ENCODE data around the gene HAUS7. TPM values are rescaled to one million over a fixed set of nuclear protein-coding genes. Genes with fewer than 3 reads are reported as not detected.
A peak's percentile ranks its signal among the peaks of the same experiment; 100 is the strongest.

HAUS7 gene
- total RNA-seq (2014; rRNA removed; shearing (Covaris generic)): 29.6 and 29.8 TPM in 2 replicates

DNA sequence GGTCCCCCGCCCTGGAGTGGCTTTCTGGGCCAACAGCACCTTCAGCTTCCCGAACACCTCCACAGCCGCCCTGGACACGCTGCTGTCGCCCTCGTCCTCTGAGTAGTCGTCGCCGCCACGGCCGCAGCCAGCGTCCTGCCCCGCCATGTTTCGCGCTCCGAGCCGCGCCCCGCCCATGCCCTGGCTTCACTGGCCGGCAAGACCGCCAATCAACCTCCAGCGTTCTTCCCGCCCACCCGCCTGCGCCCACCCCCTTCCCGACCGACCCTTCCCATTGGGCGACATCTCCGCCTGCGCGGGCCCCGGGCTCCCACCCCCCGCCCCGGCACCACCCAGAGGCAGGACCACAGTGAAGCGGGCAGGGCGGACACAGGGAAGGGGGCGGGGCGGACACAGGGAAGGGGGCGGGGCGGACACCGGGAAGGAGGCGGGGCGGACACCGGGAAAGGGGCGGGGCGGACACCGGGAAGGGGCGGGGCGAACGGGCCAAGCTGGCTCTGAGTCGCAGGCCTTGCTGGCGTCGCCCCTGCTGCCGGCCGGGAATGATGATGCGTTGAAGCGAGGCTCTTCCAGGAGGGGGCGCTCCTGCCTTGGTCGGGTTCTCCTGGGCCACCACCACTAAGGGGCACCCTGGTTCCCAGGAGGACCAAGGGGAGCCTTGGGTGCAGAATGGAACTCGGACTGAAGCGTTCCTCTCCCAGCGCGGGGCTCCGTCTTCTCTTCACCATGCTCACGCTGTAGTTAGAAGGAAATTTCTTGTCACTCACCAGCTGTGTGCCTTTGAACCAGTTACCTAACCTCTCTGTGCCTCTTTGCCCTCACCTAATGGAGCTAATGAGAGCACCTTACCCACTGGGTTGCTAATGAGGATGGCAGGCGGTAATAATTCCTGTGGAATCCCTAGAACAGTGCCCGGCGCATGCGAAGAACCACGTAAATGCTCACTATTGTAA lies at the start of gene HAUS7:
Gene HAUS7, minus strand, starts transcription at position 166 of the 953 bp plus-strand sequence. Its CDS starts 19 bp downstream, at position 147.
- Histone ChIP-seq H3K27ac (peak within 1 kb of the TSS; percentile 66), H3K36me3 (no peaks in the 10 kb centered on the region), H3K9me3 (replicated peaks) (no peaks in the 10 kb centered on the region), H3K27me3 (no peaks in the 10 kb centered on the region), H3K4me3 (peak within 1 kb of the TSS; percentile 93), H3K4me1 (no peaks in the 10 kb centered on the region)
- peak; percentile 82 to 89 for DNase-seq

DNA sequence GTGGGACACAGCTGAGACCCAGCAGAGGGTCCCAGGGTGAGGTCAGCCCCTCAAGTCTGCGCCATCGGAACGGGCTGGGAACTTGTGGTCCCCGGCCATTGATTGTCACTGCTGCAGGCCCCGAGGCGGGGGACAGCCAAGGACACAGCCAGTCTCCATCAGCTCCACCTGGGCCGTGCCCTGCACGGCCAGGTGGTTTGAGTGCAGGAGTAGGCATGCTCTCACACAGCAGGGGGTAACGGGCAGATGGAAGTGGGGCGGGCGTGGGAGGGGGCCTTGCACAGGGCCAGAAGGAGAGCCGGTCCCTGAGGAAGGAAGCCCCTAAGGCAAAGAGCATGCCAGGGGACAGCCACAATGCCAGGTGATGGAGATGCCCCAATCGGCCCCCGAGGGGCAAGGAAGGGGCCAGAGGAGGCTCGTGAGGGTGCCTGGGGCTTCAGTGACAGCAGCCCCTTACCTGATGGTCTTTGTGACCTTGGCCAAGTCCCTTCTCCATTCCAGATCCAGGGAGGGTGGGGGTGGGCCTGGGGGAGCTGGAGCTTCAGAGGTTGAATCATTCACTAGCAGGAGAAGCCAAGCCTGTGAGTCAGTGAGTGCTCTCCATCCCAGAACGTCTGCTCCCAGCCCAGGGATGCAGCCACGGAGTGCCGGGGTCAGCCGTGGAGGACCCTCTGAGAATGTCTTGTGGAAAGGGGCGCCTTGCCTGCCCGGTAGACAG lies 49.4 kb upstream of the HAUS7 start:
- Histone ChIP-seq H3K36me3 (no peaks in the 10 kb centered on the region), H3K4me1 (no peaks in the 10 kb centered on the region), H3K27me3 (no peaks in the 10 kb centered on the region), H3K9me3 (replicated peaks) (no peaks in the 10 kb centered on the region), H3K27ac (no peak overlapping the region), H3K4me3 (no peak overlapping the region)
- DNase-seq: no peak

DNA sequence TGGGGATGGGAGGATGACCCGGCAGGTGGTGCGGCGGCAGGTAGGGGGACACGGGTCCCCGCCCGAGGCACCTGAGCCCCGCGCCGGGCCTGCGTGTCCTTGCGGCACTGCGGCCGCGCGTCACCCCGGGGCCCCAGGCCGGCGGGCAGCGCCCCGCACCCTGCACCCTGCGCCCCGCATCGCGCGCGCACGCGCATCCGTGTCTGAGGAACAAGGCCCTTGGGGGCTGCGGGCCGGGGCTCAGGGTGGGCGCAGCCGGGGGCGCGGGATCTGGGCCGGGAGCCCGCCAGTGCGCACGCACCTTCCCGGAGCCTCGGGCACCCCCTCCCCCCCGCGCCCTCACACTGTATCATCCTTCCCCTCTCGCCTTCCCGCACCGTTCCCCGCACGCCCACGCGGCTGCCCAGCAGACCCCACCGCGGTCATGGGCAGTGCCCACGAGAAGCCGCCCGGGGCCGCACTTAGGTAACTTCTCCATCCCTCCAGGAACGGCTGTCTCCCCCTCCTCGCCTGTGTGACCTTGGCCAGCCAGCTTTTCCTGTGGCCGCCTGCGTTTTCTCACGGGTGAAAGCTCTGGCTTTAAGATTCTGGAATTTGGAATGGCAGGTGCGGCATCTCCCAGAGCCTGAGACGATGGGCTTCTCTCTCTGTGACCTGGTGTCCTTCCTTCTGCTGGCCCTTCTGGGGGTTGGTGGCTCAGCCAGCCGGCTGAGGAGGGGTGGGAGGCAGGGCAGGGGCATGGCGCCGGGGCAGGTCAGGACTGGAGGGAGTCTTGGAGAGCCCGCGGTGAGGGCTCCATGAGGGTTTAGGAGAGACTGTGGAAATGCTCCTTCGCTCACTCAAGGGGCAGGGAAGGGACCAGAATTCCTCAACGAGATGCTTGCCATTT lies 47.8 kb upstream of the HAUS7 start:
- Histone ChIP-seq H3K9me3 (replicated peaks) (no peaks in the 10 kb centered on the region), H3K27ac (no peak overlapping the region), H3K36me3 (no peaks in the 10 kb centered on the region), H3K4me1 (no peaks in the 10 kb centered on the region), H3K4me3 (no peak overlapping the region), H3K27me3 (no peaks in the 10 kb centered on the region)
- no peak for DNase-seq

DNA sequence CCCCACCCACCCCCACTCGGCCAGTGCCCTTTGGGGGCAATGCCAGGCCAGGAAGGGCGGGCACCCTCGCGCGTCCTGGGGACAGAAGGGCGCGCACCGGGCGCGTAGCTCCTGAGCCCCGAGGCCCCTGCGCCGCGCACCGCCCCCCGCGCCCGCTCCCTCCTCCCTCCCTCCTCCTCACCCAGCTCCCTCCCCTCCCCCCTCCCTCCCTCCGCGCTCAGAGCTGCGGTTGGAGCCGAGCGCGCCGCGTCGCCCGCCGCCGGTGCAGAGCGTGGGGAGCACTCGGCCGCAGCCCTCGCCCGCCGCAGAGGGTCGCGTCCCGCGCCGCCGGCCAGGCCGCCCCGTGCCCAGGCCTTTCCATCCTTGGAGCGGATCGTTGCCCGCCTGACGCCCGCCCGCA lies 47.0 kb upstream of the HAUS7 start, which contains the start of gene ATP2B3:
Gene ATP2B3, plus strand, starts transcription at position 220 of the 400 bp plus-strand sequence. CDS start 18,606 bp downstream, outside the sequence.
- H3K27ac ChIP-seq: no peak within 1 kb of the TSS
- H3K9me3 ChIP-seq (replicated peaks): no peaks in the 10 kb centered on the region
- DNase-seq: no peak
- H3K27me3 ChIP-seq: no peaks in the 10 kb centered on the region
- no peaks in the 10 kb centered on the region for H3K4me1 ChIP-seq
- no peak within 1 kb of the TSS for H3K4me3 ChIP-seq
- H3K36me3 ChIP-seq: no peaks in the 10 kb centered on the region

DNA sequence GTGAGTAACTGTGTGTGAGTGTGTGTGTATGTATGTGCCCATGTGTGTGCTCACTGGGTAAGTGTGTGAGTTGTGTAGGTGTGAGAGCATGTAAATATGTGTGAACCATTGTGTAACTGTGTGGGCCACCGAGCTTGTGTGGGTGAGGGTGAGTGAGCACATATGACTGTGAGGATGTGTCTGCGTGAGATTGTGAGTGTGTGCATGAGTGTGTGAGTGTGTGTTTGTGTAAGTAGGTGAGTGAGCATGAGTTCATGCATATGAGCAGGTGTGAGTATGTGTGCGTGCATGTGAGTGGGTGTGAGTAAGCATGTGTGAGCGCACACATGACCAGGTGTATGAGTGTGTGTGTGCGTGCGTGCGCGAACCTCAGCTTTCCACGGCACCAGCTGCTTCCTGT lies 45.7 kb upstream of the HAUS7 start:
- Histone ChIP-seq H3K27ac (no peak overlapping the region), H3K36me3 (no peaks in the 10 kb centered on the region), H3K4me1 (no peaks in the 10 kb centered on the region), H3K4me3 (no peak overlapping the region), H3K9me3 (replicated peaks) (no peaks in the 10 kb centered on the region), H3K27me3 (no peaks in the 10 kb centered on the region)
- no peak for DNase-seq

DNA sequence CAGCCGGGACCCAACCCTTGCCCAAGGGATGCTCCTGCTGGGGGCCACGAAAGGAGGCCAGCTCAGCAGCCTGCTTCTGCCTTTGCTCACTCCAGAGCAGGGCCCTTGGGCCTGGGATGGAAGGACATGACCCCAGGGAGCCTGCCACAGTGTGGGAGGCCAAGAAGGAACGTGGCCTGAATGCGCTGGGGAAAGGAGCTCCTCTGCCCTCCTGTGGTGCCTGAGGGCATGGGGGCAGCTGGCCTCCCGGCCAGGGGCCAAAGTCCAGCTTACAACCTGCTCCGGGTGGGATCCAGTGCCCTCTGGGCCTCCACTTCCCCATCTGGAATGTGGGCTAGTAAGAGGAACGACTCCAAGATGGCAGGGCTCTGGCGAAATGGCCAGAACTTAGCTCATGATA lies 45.1 kb upstream of the HAUS7 start:
- Histone ChIP-seq H3K27me3 (no peaks in the 10 kb centered on the region), H3K9me3 (replicated peaks) (no peaks in the 10 kb centered on the region), H3K36me3 (no peaks in the 10 kb centered on the region), H3K27ac (no peak overlapping the region), H3K4me3 (no peak overlapping the region), H3K4me1 (no peaks in the 10 kb centered on the region)
- DNase-seq: no peak

DNA sequence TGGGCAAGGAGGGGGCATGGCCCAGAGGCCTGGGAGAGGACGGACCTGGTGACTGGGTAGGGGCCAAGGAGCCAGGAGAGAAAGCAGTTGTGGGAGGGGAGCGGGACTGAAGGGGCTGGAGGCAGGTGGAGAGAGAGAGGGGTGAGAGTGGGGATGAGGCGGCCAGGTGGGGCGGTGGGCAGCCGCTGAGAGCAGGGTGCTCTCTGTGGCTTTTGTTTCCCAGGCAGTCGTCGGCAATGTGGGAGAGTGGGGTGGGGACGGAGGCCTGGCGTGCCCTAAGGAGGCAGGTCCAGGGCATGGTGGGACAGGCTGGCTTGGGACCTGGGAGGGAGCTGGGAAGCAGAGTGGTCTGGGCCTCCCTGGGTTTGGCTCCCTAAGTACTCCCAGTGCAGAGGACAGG lies 43.9 kb upstream of the HAUS7 start:
- Histone ChIP-seq H3K4me3 (no peak overlapping the region), H3K27me3 (no peaks in the 10 kb centered on the region), H3K9me3 (replicated peaks) (no peaks in the 10 kb centered on the region), H3K27ac (no peak overlapping the region), H3K36me3 (no peaks in the 10 kb centered on the region), H3K4me1 (no peaks in the 10 kb centered on the region)
- no peak for DNase-seq

DNA sequence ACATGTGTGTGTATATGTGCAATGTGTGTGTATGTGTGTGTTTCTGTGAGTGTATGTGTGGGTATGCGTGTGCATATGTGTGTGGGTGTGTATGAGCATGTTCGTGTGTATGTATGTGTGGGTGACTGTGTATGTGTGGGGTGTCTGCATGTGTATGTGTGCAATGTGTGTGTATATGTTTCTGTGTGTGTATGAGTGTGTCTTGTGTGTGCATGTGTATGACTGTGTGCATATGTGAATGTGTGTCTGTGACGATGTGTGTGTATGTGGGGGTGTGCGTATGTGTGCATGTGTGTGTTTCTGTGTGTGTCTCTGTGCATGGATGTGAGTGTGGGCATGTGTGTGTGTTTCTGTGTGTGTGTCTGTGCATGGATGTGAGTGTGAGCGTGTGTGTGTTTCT lies 42.9 kb upstream of the HAUS7 start:
- Histone ChIP-seq H3K36me3 (no peaks in the 10 kb centered on the region), H3K9me3 (replicated peaks) (no peaks in the 10 kb centered on the region), H3K4me1 (no peaks in the 10 kb centered on the region), H3K27me3 (no peaks in the 10 kb centered on the region), H3K27ac (no peak overlapping the region), H3K4me3 (no peak overlapping the region)
- no peak for DNase-seq

DNA sequence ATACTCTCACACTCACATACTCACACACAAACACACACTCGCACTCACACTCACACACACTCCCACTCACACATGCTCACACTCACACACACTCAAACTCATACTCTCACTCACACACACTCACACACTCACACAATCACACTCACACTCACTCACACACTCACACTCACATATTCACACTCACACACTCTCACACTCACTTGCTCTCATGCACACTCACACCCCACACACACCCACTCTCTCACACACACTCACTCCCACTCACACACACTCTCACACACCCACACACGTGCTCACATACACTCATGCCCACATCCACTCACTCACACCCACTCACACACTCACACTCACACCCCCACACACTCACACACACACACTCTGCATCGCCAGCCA lies 42.1 kb upstream of the HAUS7 start:
- H3K36me3 ChIP-seq: no peaks in the 10 kb centered on the region
- H3K4me1 ChIP-seq: no peaks in the 10 kb centered on the region
- H3K4me3 ChIP-seq: no peak overlapping the region
- H3K27ac ChIP-seq: no peak overlapping the region
- DNase-seq: no peak
- no peaks in the 10 kb centered on the region for H3K9me3 ChIP-seq (replicated peaks)
- no peaks in the 10 kb centered on the region for H3K27me3 ChIP-seq

DNA sequence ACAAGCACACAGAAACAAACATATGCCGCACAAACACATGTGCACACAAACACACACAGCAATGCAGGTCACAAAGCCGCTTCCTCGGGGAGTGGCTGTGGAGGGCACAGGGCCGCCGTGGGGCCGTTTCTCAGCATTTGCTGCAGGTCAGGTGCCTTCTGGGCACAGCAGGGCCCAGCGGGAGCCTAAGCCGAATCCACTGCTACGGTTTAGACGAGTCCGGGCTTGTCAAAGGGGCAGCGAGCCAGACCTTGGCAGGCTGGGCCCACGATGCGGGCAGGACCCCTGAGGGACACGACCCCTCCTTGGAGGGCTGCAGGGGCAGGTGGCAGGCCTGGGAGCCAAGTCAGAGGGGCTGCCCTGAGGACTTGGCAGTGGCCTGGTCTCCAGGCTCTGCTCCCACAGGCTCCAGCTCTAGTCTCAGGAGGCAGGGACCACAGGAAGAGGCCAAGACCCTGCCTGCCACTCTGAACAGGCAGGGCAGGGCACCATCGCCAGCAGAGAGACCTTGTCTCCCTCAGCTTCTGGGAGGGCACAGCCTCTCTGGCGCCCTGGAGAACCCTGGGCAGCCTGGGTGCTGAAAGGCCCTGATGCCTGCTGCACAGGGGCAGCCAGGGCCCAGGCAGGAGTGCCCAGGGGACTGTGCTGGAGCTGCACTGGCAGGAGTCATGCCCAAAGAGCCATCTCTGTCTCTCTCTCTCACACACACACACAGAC lies 41.6 kb upstream of the HAUS7 start:
- no peak overlapping the region for H3K27ac ChIP-seq

DNA sequence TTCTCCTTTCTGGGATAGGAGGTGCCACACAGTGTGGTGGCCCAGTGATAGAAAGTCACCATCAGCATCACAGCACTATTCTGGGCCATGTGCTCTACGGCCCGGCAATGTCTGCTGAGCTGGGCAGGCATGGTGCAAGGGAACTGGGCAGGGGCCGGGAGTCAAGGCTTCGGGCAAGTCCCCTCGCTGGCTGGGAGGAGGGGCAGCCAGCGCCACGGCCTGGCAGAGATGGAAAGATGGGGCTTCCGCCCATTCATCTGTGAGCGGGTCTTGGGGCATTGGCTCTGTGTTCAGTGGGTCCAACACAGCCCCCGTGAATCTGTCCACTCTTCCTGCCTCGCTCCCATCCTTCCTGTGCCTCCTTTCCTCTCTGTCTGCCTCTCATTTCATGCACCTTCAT lies 40.0 kb upstream of the HAUS7 start:
- no peaks in the 10 kb centered on the region for H3K36me3 ChIP-seq

More for the DNA sequence above, 41.6 kb upstream of the HAUS7 start:
- Histone ChIP-seq H3K27me3 (no peaks in the 10 kb centered on the region), H3K4me3 (no peak overlapping the region), H3K4me1 (no peaks in the 10 kb centered on the region), H3K9me3 (replicated peaks) (no peaks in the 10 kb centered on the region), H3K36me3 (no peaks in the 10 kb centered on the region)
- no peak for DNase-seq

DNA sequence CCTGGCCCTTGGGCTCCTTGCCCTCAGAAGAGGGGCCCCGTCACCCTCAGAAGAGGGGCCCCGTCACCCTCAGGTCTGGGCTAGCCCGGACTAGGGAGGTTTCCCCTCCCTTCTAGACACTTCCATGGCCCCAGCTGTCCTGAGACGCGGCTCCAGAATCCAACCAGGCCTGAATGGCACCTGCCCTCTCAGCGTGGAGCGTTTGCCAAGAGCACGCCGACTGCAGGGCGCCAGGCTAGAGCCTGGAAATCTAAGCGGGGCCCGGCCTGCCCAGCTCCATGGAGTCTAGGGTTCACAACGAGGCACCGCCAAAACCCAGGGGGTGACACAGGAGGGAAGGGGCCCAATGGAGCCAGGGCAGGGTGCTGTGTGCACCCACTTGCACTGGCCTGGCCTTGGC lies 39.2 kb upstream of the HAUS7 start:
- DNase-seq: no peak
- H3K27me3 ChIP-seq: no peaks in the 10 kb centered on the region
- H3K9me3 ChIP-seq (replicated peaks): no peaks in the 10 kb centered on the region
- no peaks in the 10 kb centered on the region for H3K36me3 ChIP-seq
- H3K4me1 ChIP-seq: no peaks in the 10 kb centered on the region
- H3K4me3 ChIP-seq: no peak overlapping the region
- H3K27ac ChIP-seq: no peak overlapping the region

More for the DNA sequence above, 40.0 kb upstream of the HAUS7 start:
- Histone ChIP-seq H3K27me3 (no peaks in the 10 kb centered on the region), H3K4me3 (no peak overlapping the region), H3K4me1 (no peaks in the 10 kb centered on the region), H3K27ac (no peak overlapping the region), H3K9me3 (replicated peaks) (no peaks in the 10 kb centered on the region)
- DNase-seq: no peak

DNA sequence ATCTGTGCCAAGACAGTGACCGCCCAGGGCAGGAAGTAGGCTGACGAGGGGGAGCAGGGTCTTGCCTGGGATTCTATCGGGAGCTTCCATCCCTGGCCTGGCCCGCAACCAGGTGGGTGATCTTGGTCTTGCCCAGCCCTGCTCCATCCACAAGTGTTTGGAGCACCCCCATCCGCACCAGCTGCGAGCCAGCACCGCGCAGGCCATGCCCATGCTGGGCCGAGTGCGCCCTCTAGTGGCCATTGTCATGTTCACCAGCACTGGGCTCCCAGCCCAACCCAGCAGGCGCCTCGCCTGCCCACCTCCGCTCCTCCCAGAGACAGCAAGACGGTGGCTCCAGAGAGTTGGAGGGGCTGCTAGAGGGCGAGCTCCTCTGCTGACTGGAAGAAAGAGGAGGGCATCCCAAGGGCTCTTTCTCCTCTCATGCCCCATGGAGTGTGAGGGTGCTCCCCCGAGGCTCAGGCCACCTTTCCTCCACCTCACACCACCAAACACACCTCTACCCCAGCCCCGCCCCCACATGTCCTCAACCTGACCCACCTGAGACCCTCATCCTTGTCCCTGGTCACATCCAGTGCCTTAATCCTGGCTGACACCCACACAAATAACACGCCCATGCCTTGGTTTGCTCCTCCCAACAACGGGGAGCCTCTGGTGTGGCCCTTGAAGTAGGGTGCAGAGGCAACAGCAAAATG lies 37.3 kb upstream of the HAUS7 start:
- Histone ChIP-seq H3K27ac (no peak overlapping the region), H3K27me3 (no peaks in the 10 kb centered on the region), H3K36me3 (no peaks in the 10 kb centered on the region), H3K4me3 (no peak overlapping the region), H3K4me1 (no peaks in the 10 kb centered on the region), H3K9me3 (replicated peaks) (no peaks in the 10 kb centered on the region)
- DNase-seq: peak; percentile 69 to 79

Data from SJCRH30 (cell line).